ENCODE results near the gene TRAF3IP3.

The TRAF3IP3 gene

DNA sequence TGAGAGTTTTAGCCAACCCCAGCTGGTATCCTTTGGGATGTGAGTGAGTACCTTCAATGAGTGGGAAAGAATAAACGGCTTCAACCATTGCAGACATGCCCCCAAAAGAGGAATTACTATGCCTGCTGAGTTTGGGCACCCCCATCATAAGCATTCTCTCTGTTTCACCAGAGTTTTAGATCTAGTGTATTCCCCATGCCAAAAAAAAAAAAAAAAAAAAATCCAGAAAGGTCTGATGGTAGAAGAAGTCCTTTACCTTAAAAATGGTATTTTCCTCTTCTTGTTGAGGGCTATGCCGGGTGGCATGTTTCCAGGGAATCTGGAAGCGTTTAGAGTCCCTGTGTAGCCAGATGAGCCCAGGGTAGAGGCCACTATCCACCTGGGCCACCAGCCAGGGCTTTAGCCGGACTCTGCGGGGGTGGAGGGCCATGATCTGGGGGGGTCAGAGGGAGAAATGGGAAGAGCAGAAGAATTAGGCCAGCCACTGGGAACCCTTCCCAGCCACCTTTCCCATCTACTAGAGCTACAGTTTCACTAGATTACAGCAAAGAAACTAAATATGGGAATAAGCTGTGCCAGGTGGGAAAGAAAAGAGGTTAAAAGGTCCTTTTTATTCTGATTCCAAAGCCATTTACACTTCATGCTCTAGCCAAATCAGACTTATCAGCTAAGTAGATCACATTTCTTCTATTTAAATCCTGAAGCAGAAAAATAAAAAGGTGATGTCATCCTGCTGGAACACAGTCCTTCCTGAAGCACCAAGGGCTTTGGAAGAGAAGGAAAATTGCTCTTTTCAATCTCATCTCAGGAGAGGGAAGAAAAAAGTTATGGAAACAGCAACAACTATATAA, 45.4 kb downstream of the TRAF3IP3 start:
- no peak for DNase-seq (ENCODE audit: low spot score)

- DNase-seq (ENCODE audit: low spot score), result no peak
These were observed 46.4 kb downstream of the TRAF3IP3 start for GRCh38 chr1:209802117-209802779.

- no peak for DNase-seq (ENCODE audit: low spot score)
These were observed 46.9 kb downstream of the TRAF3IP3 start for GRCh38 chr1:209802780-209803152.

DNA sequence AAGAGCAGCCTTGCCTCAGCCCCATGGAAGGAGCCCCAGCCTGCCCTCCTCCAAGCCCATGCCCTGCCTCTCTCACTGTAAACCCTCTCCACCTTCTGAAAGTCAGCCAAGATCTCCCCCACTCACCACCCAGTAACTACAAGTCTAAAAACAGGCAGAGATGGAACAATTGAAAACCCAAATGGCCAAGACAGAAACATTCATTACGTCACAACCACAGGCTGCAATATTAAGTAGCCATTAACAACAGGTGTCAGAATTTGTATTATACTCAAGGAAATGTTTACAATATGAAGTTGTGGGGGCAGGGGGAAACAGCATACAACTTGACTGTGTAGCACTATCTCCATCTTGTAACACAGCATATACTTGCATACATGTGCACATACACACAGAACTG, 47.7 kb downstream of the TRAF3IP3 start:
- no peak for DNase-seq (ENCODE audit: low spot score)

DNA sequence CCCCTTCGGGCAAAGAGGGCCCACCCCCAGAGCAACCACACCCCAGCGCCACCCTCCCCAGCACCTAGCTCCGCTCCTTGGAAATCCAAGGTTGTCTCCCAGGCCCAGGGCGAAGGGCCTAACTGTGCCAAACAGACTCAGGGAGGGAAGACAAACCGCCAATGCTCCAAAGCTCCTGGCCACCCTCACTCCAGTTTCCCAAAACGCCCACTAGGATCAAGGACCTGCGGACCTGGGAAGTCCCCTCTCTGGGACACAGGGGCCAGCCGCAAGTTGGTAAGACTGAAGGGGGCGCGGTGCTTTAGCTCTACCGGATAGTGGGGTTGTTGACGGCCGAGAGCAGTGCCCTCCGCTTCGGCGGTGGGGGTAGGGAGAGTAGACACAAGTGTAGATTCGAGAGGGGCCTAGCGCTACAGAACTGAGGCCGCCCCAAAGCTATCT, 49.5 kb downstream of the TRAF3IP3 start:
- no peak for DNase-seq (ENCODE audit: low spot score)

DNA sequence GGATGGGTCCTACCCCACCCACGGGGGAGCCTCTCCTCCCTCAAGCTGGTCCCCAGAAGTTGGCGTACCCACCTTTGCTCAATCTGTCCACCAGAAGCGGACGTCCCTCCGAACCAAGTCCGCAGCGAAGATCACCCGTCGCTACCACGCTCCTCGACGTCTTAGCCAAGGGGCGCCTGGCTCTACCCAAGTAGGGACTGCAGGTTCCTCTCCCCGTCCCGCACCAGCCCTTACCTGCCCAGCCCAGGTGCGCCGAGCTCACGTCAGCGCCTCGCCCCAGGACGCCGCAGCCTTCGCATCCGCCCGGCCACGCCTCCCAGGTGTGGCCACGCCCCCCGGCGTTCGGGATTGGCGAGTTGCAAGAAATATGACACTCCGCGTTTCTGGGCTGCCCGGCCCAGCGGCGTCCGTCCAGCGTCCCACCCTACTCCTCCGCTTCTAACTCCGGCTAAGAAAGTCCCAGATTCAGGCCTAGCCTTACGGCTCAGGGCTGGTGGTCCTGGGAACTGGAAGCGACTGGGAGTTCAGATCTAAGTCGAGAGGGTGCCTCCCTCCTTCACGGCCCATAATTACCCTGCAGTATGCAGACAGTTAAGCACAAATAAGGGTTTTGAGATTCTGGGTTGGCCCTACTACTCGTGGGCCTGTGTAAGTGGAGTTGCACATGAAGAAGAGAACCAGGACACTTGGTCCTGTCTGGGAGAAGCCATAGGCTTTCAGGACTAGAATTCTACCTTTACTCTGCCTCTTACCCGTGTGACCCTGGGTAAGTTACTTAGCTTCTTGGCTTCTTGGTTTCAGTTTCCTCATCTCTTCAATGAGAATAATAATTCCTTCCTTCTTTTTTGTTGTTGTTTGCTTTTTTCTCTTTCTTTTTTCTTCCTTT, 50.3 kb downstream of the TRAF3IP3 start, which contains the start of gene IRF6:
Gene IRF6 (minus strand): TSS at position 268 of the 886 bp plus-strand sequence. CDS start 4,729 bp downstream, outside the sequence.
- DNase-seq (ENCODE audit: low spot score), result peak; percentile 92

GRCh38 chr1:209807509-209807908, 51.7 kb downstream of the TRAF3IP3 start:
- no peak for DNase-seq (ENCODE audit: low spot score)

DNA sequence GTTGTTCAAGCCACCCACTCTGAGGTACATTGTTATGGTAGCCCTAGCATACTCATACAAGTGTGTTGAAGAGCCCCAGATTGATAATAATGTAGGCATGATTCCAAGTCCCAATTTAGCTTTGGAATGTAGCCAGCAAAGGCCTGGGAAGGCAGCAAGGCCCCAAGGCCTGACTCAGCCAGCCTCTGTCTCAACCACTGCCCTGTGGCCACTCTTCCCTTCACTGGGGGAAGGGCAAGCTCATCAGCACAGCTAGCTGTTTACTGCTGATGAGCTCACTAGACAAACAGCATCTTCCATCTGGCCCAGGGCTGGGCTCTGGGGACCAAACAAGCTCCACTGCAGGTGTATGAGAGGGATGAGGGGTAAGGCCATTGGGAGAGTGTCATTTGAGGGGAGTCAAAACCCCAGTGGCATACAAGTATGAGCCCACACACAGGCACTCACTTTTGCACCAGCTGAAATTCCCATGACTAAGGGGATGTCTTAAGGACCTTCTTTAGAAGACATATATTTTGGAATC, 52.3 kb downstream of the TRAF3IP3 start:
- DNase-seq (ENCODE audit: low spot score), result peak; percentile 52

GRCh38 chr1:209809611-209810010, 53.8 kb downstream of the TRAF3IP3 start:
- DNase-seq (ENCODE audit: low spot score), result no peak

- DNase-seq (ENCODE audit: low spot score), result no peak
These were observed 54.9 kb downstream of the TRAF3IP3 start for GRCh38 chr1:209810783-209811182.

DNA sequence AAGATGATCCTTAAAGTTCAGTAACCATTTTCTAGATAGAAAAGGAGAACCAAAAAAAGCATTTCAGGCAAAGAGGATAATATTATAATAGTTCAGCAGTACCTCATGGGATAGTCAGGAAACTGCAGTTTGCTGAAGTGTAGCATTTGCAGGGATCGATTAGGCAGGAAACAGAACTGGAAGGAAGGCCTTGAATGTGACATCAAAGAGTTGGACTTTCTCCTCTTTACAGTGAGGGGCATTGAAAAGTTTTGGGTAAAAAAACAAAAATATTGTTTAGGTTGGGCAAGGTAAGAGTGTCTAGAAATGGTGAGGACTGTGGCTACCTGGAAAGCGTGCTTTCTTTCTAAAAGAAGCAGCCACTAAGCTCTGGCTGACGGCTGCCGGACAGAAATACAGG, 58.0 kb downstream of the TRAF3IP3 start:
- no peak for DNase-seq (ENCODE audit: low spot score)

DNA sequence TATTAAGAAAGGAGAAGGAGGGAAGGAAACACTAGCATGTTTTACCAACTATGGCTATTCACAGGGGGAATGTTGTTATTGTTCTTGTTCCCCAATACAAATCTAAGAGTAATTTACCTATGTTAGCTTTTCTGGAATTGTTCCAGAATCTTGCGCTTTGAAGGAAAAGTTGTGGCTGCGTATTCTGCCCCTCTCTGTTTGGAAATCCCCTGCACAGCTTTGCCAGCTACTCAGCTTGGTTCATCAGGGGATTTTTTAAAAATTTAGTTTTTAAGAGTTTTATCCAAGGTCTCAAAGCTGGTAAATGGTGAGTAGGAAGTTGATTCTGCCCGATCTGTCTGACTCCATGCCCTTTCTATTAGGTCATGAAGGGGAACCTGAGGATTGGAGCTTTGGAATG, 59.6 kb downstream of the TRAF3IP3 start:
- DNase-seq (ENCODE audit: low spot score), result no peak

- DNase-seq (ENCODE audit: low spot score), result no peak
These were observed 60.1 kb downstream of the TRAF3IP3 start for GRCh38 chr1:209815931-209816341.

DNA sequence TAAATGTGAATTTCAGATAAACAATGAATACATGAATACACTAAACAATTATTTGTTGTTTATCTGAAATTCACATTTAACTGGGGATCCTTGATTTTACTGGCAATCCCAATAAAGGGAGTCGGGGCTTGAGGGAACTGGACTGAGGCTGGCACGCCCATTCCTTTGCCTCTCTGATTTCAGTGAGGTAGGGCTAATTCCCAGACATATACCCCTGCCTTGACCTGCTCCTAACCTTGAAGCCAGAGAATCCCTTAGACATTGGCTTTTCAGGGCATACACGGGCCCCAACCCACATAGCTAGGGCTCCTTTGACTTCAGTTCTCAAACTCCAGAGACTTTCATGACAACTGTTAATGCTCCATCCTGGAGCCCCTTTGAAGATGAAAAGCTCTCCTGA, 61.1 kb downstream of the TRAF3IP3 start:
- no peak for DNase-seq (ENCODE audit: low spot score)

GRCh38 chr1:209817691-209818090, 61.8 kb downstream of the TRAF3IP3 start:
- DNase-seq (ENCODE audit: low spot score), result no peak

- DNase-seq (ENCODE audit: low spot score), result no peak
These were observed 63.2 kb downstream of the TRAF3IP3 start for GRCh38 chr1:209819058-209819457.

DNA sequence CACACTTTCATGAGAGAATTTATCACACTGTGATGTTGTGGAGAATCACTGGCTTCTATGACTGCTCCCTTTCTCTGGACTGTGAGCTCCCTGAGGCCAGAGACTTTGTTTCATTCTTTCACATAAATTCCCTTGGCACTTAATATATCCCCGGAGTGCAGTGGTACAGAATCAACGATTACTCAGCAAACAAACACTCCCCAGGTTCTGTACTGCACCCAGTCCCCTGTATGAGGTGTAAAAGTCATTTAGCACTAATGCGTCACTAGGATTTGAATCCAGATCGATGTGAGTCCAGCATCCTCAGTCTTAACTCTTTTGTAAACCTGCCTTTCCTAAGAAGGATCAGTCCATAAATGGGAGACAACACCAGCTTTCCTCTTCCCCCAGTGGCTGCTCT, 65.1 kb downstream of the TRAF3IP3 start:
- no peak for DNase-seq (ENCODE audit: low spot score)

GRCh38 chr1:209822706-209823105, 66.9 kb downstream of the TRAF3IP3 start:
- no peak for DNase-seq (ENCODE audit: low spot score)

DNA sequence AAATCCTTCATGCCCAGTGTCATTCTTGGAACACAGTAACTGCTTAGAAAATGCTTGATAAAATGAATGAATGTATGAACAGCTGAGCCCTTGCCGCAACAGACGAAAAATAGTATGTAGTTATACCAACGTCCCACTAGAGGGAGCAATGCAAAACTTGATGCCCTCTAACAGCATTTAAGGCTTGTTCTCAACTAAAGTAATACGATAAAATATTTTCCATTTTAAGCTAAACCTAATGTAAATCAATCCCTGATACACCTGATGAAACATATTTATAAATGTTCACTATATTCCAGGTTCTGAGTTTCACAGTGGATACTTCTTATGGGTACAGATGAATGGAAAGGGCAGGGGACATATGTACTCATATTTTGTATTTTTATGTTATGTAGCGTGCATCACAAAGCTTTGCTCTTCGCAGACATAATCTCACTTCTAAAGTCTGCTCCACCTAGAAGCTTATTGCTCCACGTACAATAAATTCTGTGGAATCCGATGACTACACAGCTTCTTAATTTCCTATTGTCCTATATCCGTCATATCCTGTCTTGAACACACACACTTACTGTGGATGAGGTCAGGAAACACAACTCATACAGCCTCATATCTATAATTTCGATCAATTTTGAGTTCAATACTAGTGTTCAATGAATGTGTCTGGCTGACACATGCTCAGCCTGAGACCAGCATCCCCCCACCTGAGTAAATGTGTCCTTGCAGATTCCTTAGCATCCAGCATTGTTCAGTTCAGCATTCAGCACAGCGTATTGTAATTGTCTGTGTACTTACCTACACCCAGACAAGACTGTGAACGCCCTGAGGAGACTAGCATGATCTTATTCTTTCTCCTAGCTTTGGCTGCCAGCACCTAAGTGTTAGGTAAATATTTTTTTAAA, 67.5 kb downstream of the TRAF3IP3 start:
- DNase-seq (ENCODE audit: low spot score), result peak; percentile 59

DNA sequence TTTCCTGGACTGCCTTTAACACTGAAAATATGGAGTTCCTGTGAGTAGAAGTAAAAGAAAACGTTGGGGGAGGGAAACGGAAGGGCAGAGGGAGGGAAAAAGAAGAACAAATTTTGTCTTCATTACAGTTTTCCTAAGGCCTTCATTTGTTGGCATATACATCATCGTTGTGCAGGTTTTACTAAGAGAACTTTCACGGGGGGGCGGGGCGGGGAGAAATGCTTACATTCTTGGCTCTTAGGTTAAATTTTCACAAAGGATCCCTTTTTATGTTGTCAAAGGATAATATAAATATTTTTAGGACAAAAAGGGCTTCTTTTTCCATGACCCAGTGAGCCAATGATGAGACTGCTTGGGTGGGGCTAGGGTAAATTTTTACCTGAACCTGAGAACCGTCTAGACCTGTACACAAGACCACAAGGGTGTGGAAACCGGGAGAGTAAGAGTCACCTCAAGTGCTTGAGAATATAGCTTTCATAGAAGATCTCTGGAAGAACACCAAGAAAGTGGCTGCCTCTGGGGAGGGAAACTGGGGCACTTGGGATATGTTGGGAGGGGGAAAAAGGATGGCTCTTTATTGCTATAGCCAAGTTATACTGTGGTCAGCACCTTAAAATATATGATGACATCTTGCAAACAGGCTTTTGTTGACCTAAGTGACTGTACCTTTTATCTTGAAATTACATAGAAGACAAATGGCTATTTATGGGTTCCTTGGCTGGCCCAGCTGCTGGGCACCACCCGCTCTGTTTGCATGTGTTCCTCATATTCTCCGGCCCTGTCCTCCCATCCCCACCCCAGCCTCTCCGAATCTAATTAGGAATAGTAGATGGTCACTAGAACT, 70.0 kb downstream of the TRAF3IP3 start:
- no peak for DNase-seq (ENCODE audit: low spot score)

All from SW480 (cell line).